ENCODE measurements around the gene PRRG1. TPM values are rescaled to one million over a fixed set of nuclear protein-coding genes. Genes with fewer than 3 reads are reported as not detected.
"Not testable (repeated sequence)": the region's sequence is repeated elsewhere in the genome, so short reads cannot be mapped to it uniquely, and the experiment has no call there.

Gene PRRG1
- total and polyA plus RNA-seq, 9 donors, result 3.3 to 11.1 (median 8.3) TPM

DNA sequence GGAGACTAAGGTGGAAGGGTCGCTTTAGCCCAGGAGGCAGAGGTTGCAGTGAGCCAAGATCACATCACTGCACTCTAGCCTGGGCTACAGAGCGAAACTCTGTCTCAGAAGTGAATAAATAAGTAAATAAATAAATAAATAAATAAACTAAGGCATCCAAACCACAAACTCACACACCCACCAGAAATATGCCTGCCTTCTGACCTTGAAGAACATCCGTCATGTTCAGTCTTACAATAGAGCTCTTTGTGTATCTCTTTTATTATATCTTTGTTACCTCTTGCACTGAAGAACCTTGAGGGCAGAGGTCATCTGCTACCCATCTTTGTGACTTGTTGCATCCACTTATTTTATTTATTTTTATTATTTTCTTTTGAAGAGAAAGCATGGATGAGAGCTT is 71.6 kb downstream of the PRRG1 start:
- DNase-seq, result no peak
- Histone ChIP-seq H3K4me3 (no peak overlapping the region), H3K36me3 (no peaks in the 10 kb centered on the region), H3K9me3 (no peaks in the 10 kb centered on the region), H3K27ac (no peak overlapping the region), H3K27me3 (no peaks in the 10 kb centered on the region), H3K4me1 (ENCODE audit: insufficient read depth) (no peaks in the 10 kb centered on the region)
- 69 to 77% (median 77%) methylated on average over 3 of the region's 3 CpGs for WGBS, 3 donors
- intact Hi-C loops (cut with DNase I), result no loop called here
- TF ChIP-seq POLR2A (IDR thresholded peaks at IDR 0.05), result no peak
- TF ChIP-seq, protein P1, sequence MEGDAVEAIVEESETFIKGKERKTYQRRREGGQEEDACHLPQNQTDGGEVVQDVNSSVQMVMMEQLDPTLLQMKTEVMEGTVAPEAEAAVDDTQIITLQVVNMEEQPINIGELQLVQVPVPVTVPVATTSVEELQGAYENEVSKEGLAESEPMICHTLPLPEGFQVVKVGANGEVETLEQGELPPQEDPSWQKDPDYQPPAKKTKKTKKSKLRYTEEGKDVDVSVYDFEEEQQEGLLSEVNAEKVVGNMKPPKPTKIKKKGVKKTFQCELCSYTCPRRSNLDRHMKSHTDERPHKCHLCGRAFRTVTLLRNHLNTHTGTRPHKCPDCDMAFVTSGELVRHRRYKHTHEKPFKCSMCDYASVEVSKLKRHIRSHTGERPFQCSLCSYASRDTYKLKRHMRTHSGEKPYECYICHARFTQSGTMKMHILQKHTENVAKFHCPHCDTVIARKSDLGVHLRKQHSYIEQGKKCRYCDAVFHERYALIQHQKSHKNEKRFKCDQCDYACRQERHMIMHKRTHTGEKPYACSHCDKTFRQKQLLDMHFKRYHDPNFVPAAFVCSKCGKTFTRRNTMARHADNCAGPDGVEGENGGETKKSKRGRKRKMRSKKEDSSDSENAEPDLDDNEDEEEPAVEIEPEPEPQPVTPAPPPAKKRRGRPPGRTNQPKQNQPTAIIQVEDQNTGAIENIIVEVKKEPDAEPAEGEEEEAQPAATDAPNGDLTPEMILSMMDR (IDR thresholded peaks at IDR 0.05), result no peak

DNA sequence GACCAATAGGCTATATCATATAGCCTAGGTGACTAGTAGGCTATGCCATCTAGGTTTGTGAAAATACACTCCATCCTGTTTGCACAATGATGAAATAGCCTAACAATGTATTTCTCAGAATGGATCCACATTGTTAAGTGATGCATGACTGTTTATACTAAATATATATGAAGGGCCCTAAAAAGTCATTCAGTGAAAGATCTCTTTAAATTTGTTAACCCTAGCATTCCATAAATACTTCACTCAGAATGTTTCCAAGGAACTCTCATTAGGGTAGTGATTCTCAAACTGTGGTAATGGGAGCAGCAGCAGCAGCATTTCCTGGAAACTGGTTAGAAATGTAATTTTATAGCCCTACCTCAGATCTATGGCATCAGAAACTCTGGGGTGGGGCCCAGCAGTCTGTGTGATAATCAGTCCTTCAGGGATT is 74.9 kb downstream of the PRRG1 start:
- H3K27me3 ChIP-seq, result no peaks in the 10 kb centered on the region
- no peaks in the 10 kb centered on the region for H3K4me1 ChIP-seq (ENCODE audit: insufficient read depth)
- no peak overlapping the region for H3K27ac ChIP-seq
- no peaks in the 10 kb centered on the region for H3K36me3 ChIP-seq
- H3K4me3 ChIP-seq, result no peak overlapping the region
- H3K9me3 ChIP-seq, result no peaks in the 10 kb centered on the region
- intact Hi-C loops (cut with DNase I), result no loop called here
- DNase-seq, result no peak
- TF ChIP-seq, protein P1 (IDR thresholded peaks at IDR 0.05), result no peak
- no peak for TF ChIP-seq POLR2A (IDR thresholded peaks at IDR 0.05)
- TF ChIP-seq EP300 (IDR thresholded peaks at IDR 0.05), result no peak

DNA sequence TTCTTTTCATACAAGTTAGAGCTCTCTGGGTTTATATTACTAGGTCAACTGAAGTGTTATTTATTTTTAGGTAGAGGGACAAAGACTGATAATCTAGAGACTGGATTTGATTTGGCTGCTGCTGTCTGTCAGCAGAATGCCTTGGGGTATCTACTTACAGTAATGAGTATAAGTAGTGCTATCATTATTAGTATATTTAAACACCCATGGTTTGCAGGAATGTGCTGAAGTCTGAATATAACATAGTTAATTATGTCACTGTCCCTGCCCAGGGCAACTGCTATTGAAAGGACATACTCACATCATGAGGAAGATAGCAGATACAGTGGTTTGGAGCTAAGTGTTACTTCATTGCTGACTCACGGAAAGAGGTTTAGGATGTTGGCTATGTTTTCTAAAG is 76.2 kb downstream of the PRRG1 start:
- H3K9me3 ChIP-seq, result no peaks in the 10 kb centered on the region
- intact Hi-C loops (cut with DNase I), result no loop called here
- 74 to 89% (median 88%) methylated on average over 1 of the region's 1 CpG for WGBS, 3 donors
- no peaks in the 10 kb centered on the region for H3K27me3 ChIP-seq
- no peak overlapping the region for H3K27ac ChIP-seq
- no peaks in the 10 kb centered on the region for H3K36me3 ChIP-seq
- H3K4me3 ChIP-seq, result no peak overlapping the region
- DNase-seq, result no peak
- TF ChIP-seq EP300 (IDR thresholded peaks at IDR 0.05) (no peak), POLR2A (IDR thresholded peaks at IDR 0.05) (no peak)
- TF ChIP-seq, protein P1 (IDR thresholded peaks at IDR 0.05), result no peak
- H3K4me1 ChIP-seq (ENCODE audit: insufficient read depth), result no peaks in the 10 kb centered on the region

DNA sequence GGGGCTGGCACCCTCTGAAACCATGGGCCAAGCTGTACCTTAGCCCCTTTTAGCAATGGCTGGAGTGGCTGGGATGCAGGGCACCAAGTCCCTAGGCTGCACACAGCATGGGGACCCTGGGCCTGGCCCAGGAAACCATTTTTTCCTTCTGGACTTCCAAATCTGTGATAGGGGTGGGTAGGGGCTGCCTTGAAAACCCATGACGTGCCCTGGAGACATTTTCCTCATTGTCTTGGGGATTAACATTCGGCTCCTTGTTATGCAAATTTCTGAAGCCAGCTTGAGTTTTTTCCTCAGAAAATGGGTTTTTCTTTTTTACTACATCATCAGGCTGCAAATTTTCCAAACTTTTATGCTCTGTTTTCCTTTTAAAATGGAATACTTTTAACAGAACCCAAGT is 79.8 kb downstream of the PRRG1 start:
- H3K27me3 ChIP-seq; H3K27ac ChIP-seq; H3K4me1 ChIP-seq (ENCODE audit: insufficient read depth); intact Hi-C loops (cut with DNase I); H3K36me3 ChIP-seq; DNase-seq; H3K9me3 ChIP-seq; H3K4me3 ChIP-seq: not testable (repeated sequence)
- 50 to 54% (median 51%) methylated on average over 2 of the region's 2 CpGs for WGBS, 3 donors

DNA sequence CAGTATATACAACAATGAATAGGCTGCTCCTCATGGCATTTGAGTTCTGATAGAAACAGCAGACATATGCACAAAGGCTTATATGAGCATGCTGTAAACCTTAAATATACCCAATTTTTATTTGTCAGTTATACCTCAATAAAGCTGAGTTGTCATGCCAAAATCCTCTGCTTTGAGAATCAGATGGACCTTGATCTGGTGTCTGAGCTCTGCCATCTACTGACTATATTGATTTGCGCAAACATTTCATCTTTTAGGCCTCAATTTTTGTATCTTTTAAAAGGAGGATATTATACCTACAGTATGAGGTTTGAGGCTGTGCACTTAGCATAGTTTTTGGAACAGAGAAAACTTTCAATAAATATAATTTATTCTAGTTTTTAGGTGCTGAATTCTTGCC is 85.2 kb downstream of the PRRG1 start:
- Histone ChIP-seq H3K4me3 (no peak overlapping the region), H3K27ac (no peak overlapping the region), H3K4me1 (ENCODE audit: insufficient read depth) (no peaks in the 10 kb centered on the region), H3K27me3 (no peaks in the 10 kb centered on the region), H3K36me3 (no peaks in the 10 kb centered on the region), H3K9me3 (no peaks in the 10 kb centered on the region)
- intact Hi-C loops (cut with DNase I), result no loop called here
- DNase-seq, result no peak
- TF ChIP-seq, protein P1 (IDR thresholded peaks at IDR 0.05), result no peak
- no peak for TF ChIP-seq POLR2A (IDR thresholded peaks at IDR 0.05)
- TF ChIP-seq EP300 (IDR thresholded peaks at IDR 0.05), result no peak
- WGBS, 3 donors, result 91 to 100% (median 95%) methylated on average over 1 of the region's 1 CpG

Data from ovary (tissue), 9 donors.